ENCODE measurements around the gene SLITRK3.

GRCh38 chr3:165195241-165195639 lies 944 bp downstream of the SLITRK3 start:
- TF ChIP-seq CTCF (IDR thresholded peaks at IDR 0.05; ENCODE audit: insufficient read depth, low read length, poor library complexity, severe bottlenecking) (no peak), EZH2phosphoT487 (conservative IDR thresholded peaks at IDR 0.05; ENCODE audit: low read length) (no peak)
